IMR-90 (cell line): ENCODE results near the gene PRKAR1B. TPM values are rescaled to one million over a fixed set of nuclear protein-coding genes. Genes with fewer than 3 reads are reported as not detected.

Experiments used
- ATAC-seq: fragments of 200-7000 bp; cut with Tn5 transposase; 2 replicates; pipeline ENCODE4 v1.9.1; 2020; ENCODE audit warnings: low read depth, mild to moderate bottlenecking, moderate library complexity
- BruUV-seq: library from RNA; stranded (reverse); fragments of 400-500 nt; replicated peaks from 2 replicates; lab custom pipeline; 2021; lab: Mats Ljungman, UMichigan
- CTCF ChIA-PET: fragments of 300-600 bp; formaldehyde crosslinking; extraction: SDS; loops from one replicate; lab custom pipeline; 2021; ENCODE audit warnings: antibody characterized with exemption; lab: Yijun Ruan, JAX
- POLR2A ChIA-PET: fragments of 300-600 bp; sonication (Branson Sonifier 250); formaldehyde crosslinking; loops from one replicate; lab custom pipeline; 2022; ENCODE audit warnings: antibody characterized with exemption; ENCODE audit not compliant: unreplicated experiment; lab: Charles Lee
- DNase-seq: peaks from one replicate; pipeline ENCODE4 v3.0.0; 2013
- H2AFZ ChIP-seq: replicated peaks from 2 replicates; pipeline ENCODE3; 2013; ENCODE audit warnings: low read length, mild to moderate bottlenecking; ENCODE audit not compliant: poor library complexity
- H2AK5ac ChIP-seq: 2 replicates; pipeline ENCODE4 v1.6.1; 2013; ENCODE audit warnings: low read depth, low read length, inconsistent platforms
- H2AK9ac ChIP-seq: replicated peaks from 2 replicates; pipeline ENCODE3; 2013; ENCODE audit warnings: mild to moderate bottlenecking, low read depth, low read length, moderate library complexity; ENCODE audit not compliant: poor library complexity
- H2BK120ac ChIP-seq: 2 replicates; pipeline ENCODE4 v1.6.1; 2013; ENCODE audit warnings: low read depth, low read length, inconsistent platforms
- H2BK15ac ChIP-seq: 3 replicates; pipeline ENCODE4 v1.6.1; 2013; ENCODE audit warnings: low read depth, low read length, inconsistent platforms
- H2BK20ac ChIP-seq: 2 replicates; pipeline ENCODE4 v1.6.1; 2013; ENCODE audit warnings: low read depth, mild to moderate bottlenecking, inconsistent platforms, low read length, moderate library complexity
- H2BK5ac ChIP-seq: 2 replicates; pipeline ENCODE4 v1.6.1; 2013; ENCODE audit warnings: mild to moderate bottlenecking, low read depth, low read length, inconsistent platforms; ENCODE audit not compliant: poor library complexity, severe bottlenecking
- H3K14ac ChIP-seq: replicated peaks from 2 replicates; pipeline ENCODE4 v1.6.1; 2013; ENCODE audit warnings: low read depth, low read length, inconsistent platforms
- H3K18ac ChIP-seq: 2 replicates; pipeline ENCODE4 v1.6.1; 2013; ENCODE audit warnings: low read depth, low read length, control low read depth
- H3K23ac ChIP-seq: 2 replicates; pipeline ENCODE4 v1.6.1; 2013; ENCODE audit warnings: low read depth, low read length, inconsistent platforms
- H3K27ac ChIP-seq: 2 replicates; pipeline ENCODE4 v1.5.1; 2013; ENCODE audit warnings: mild to moderate bottlenecking, control low read depth, low read length; ENCODE audit not compliant: insufficient read depth
- H3K27me3 ChIP-seq: 2 replicates; pipeline ENCODE4 v1.6.1; 2013; ENCODE audit warnings: low read length; ENCODE audit not compliant: control insufficient read depth, insufficient read depth
- H3K36me3 ChIP-seq: 2 replicates; pipeline ENCODE4 v1.6.1; 2013; ENCODE audit warnings: low read length, mixed read lengths; ENCODE audit not compliant: control insufficient read depth, insufficient read depth
- H3K4ac ChIP-seq: 2 replicates; pipeline ENCODE4 v1.6.1; 2013; ENCODE audit warnings: low read depth, low read length, inconsistent platforms
- H3K4me1 ChIP-seq: 2 replicates; pipeline ENCODE4 v1.6.1; 2013; ENCODE audit warnings: low read length, mixed read lengths; ENCODE audit not compliant: control insufficient read depth, insufficient read depth
- H3K4me2 ChIP-seq: 2 replicates; pipeline ENCODE4 v1.6.1; 2013; ENCODE audit warnings: low read depth, mild to moderate bottlenecking, control low read depth, low read length, moderate library complexity
- H3K4me3 ChIP-seq: 2 replicates; pipeline ENCODE4 v1.5.1; 2013; ENCODE audit warnings: low read depth, mild to moderate bottlenecking, control low read depth, low read length, moderate library complexity; ENCODE audit not compliant: insufficient read depth
- H3K56ac ChIP-seq: 2 replicates; pipeline ENCODE4 v1.6.1; 2013; ENCODE audit warnings: low read length, inconsistent platforms; ENCODE audit not compliant: insufficient read depth; ENCODE audit errors: extremely low read depth
- H3K79me1 ChIP-seq, 2 experiments: 2 replicates each; pipeline ENCODE4 v1.6.1; 2013; ENCODE audit warnings: low read length in 2 of 2, inconsistent platforms in 1 of 2, low read depth in 1 of 2
- H3K9ac ChIP-seq: 2 replicates; pipeline ENCODE4 v1.6.1; 2013; ENCODE audit warnings: low read depth, low read length, control low read depth
- H3K9me1 ChIP-seq: 2 replicates; pipeline ENCODE4 v1.6.1; 2013; ENCODE audit warnings: low read length, inconsistent platforms; ENCODE audit not compliant: insufficient read depth
- H3K9me3 ChIP-seq: 2 replicates; pipeline ENCODE4 v1.6.1; 2013; ENCODE audit warnings: low read length; ENCODE audit not compliant: control insufficient read depth, insufficient read depth
- H4K20me1 ChIP-seq: 2 replicates; pipeline ENCODE4 v1.6.1; 2013; ENCODE audit warnings: low read length, inconsistent platforms; ENCODE audit not compliant: insufficient read depth
- H4K5ac ChIP-seq: 2 replicates; pipeline ENCODE4 v1.6.1; 2013; ENCODE audit warnings: mild to moderate bottlenecking, low read depth, low read length, control low read depth
- H4K8ac ChIP-seq, 2 experiments: 2 replicates each; pipeline ENCODE4 v1.6.1; 2013; ENCODE audit warnings: low read depth in 2 of 2, low read length in 2 of 2, control low read depth in 1 of 2, inconsistent platforms in 1 of 2
- H4K91ac ChIP-seq: 2 replicates; pipeline ENCODE4 v1.6.1; 2013; ENCODE audit warnings: low read depth, low read length, inconsistent platforms; ENCODE audit not compliant: insufficient read depth
- BHLHE40 ChIP-seq: fragments of 150-350 bp; IDR thresholded peaks from 2 replicates; pipeline ENCODE4 v1.6.1; 2016; ENCODE audit warnings: mild to moderate bottlenecking, low read depth, low read length
- CEBPB ChIP-seq: IDR thresholded peaks from 2 replicates; pipeline ENCODE4 v1.6.1; 2012; ENCODE audit warnings: low read depth, low read length, improper control_type of control experiment
- CHD1 ChIP-seq: IDR thresholded peaks from 2 replicates; pipeline ENCODE4 v1.6.1; 2012; ENCODE audit warnings: low read depth, low read length, improper control_type of control experiment
- CTCF ChIP-seq: conservative IDR thresholded peaks from 2 replicates; pipeline ENCODE4 v1.5.1; 2012; ENCODE audit warnings: mild to moderate bottlenecking, low read depth, low read length, improper control_type of control experiment
- FOS ChIP-seq: fragments of 150-350 bp; IDR thresholded peaks from 2 replicates; pipeline ENCODE4 v1.6.1; 2016; ENCODE audit warnings: low read depth, low read length
- MAFK ChIP-seq: IDR thresholded peaks from 2 replicates; pipeline ENCODE4 v1.6.1; 2012; ENCODE audit warnings: low read depth, low read length, improper control_type of control experiment
- MAZ ChIP-seq: IDR thresholded peaks from 2 replicates; pipeline ENCODE4 v1.6.1; 2012; ENCODE audit warnings: low read depth, mild to moderate bottlenecking, low read length, improper control_type of control experiment, moderate library complexity, borderline replicate concordance
- MXI1 ChIP-seq: IDR thresholded peaks from 2 replicates; pipeline ENCODE4 v1.6.1; 2012; ENCODE audit warnings: low read depth, mild to moderate bottlenecking, low read length, moderate library complexity, borderline replicate concordance
- NFE2L2 ChIP-seq: fragments of 150-350 bp; IDR thresholded peaks from 2 replicates; pipeline ENCODE4 v1.6.1; 2016; ENCODE audit warnings: low read depth, mild to moderate bottlenecking, low read length
- POLR2A ChIP-seq: IDR thresholded peaks from 2 replicates; pipeline ENCODE4 v1.6.1; 2012; ENCODE audit warnings: mild to moderate bottlenecking, low read depth, low read length
- RAD21 ChIP-seq: IDR thresholded peaks from 2 replicates; pipeline ENCODE4 v1.6.1; 2012; ENCODE audit warnings: low read length, improper control_type of control experiment
- RCOR1 ChIP-seq: IDR thresholded peaks from 2 replicates; pipeline ENCODE4 v1.6.1; 2012; ENCODE audit warnings: mild to moderate bottlenecking, low read length, improper control_type of control experiment; ENCODE audit not compliant: insufficient replicate concordance
- RFX5 ChIP-seq: IDR thresholded peaks from 2 replicates; pipeline ENCODE4 v1.8.0; 2012; ENCODE audit warnings: low read depth, mild to moderate bottlenecking, low read length, moderate library complexity
- SMC3 ChIP-seq: fragments of 150-350 bp; IDR thresholded peaks from 2 replicates; pipeline ENCODE4 v1.6.1; 2016; ENCODE audit warnings: low read depth, mild to moderate bottlenecking, antibody characterized with exemption, low read length, moderate library complexity
- USF2 ChIP-seq: fragments of 150-350 bp; IDR thresholded peaks from 2 replicates; pipeline ENCODE4 v1.6.1; 2017; ENCODE audit warnings: mild to moderate bottlenecking, antibody characterized with exemption, low read length, low read depth
- WGBS, 2 experiments: methylation state at CpG; one replicate each; pipeline versions ENCODE4 v1.1.5 to v1.1.7; 2013; ENCODE audit warnings: missing lambda C conversion rate in 2 of 2; ENCODE audit not compliant: insufficient read length in 1 of 2; ENCODE audit errors: extremely low coverage in 2 of 2; 5-methylcytosine and 5-hydroxymethylcytosine counted together
- dilution Hi-C: fragments of 300-500 bp; cut with HindIII; formaldehyde crosslinking; loops from one replicate; pipeline ENCODE4 v1.14.3; 2018; ENCODE audit warnings: low sequenced_read_pairs; ENCODE audit not compliant: unreplicated experiment
- in situ Hi-C: fragments of 300-500 bp; cut with MboI; formaldehyde crosslinking; loops from 3 replicates; pipeline ENCODE4 v1.14.3; 2019; ENCODE audit warnings: low sequenced_read_pairs, inconsistent platforms, mixed read lengths
- intact Hi-C: fragments of 100-400 bp; cut with micrococcal nuclease; formaldehyde crosslinking; loops from 2 replicates; pipeline ENCODE4 v1.10.0; 2022
- polyA plus RNA-seq, 3 experiments: library from polyadenylated mRNA; depleted of rRNA; stranded (reverse); fragments of >200 nt; gene quantifications; 2 replicates each; pipeline ENCODE4 v1.2.3, GENCODE V29; 2012; ENCODE audit warnings: low replicate concordance in 1 of 3
- total RNA-seq: library from RNA; depleted of rRNA; stranded (reverse); fragments of >200 nt; gene quantifications from 2 replicates; pipeline ENCODE4 v1.2.3, GENCODE V29; 2012
- TF ChIP-seq, protein P1 (sequence below): fragments of 150-350 bp; IDR thresholded peaks from 2 replicates; pipeline ENCODE4 v1.6.1; 2016; ENCODE audit warnings: low read depth, mild to moderate bottlenecking, low read length, moderate library complexity, borderline replicate concordance

Gene PRKAR1B
- total and polyA plus RNA-seq, 2 of the 4 experiments (the other 2 are of a cell fraction) = 15.2 to 20.2 TPM

DNA sequence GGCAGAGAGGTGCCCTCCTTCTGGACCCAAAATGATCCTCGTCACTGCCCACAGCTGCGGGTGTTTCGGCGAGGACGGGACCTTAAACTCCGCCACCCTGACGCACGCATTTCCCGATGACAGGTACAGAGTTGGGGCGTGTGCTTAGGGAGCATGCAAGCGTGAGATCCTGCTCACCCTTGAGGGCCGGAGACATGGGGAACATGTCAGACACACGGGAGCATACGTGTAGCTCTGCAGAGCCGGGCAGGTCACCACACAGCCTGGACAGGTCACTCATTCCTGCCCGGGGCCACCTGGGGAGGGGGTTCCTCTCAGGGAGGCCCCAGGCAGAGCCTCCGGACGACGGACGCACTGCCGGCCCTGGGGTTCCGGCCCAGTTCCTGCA lies 149.8 kb downstream of the PRKAR1B start:
- no peak overlapping the region for H2BK120ac ChIP-seq
- no peak overlapping the region for H2BK5ac ChIP-seq
- no peak overlapping the region for H3K4ac ChIP-seq
- no peak overlapping the region for H4K5ac ChIP-seq
- H3K4me3 ChIP-seq = no peak overlapping the region
- intact Hi-C loops (no loop called here), in situ Hi-C loops (no loop called here), dilution Hi-C loops (no loop called here)
- H2BK15ac ChIP-seq = no peak overlapping the region
- no peaks in the 10 kb centered on the region for H3K27me3 ChIP-seq
- no peak for ATAC-seq
- H4K91ac ChIP-seq = no peak overlapping the region
- no peak overlapping the region for H2BK20ac ChIP-seq
- H2AK5ac ChIP-seq = no peak overlapping the region
- 94% methylated on average over 15 of the region's 22 CpGs; no CpG with 5 or more reads in 1 of the 2 experiments for WGBS, 2 experiments
- H3K9me1 ChIP-seq = no peaks in the 10 kb centered on the region
- no peak overlapping the region for H3K14ac ChIP-seq
- ChIA-PET POLR2A (no interaction called here), CTCF (no interaction called here)
- no peak for DNase-seq
- no peak overlapping the region for H2AFZ ChIP-seq
- no peaks in the 10 kb centered on the region for H3K36me3 ChIP-seq
- H3K27ac ChIP-seq = no peak overlapping the region
- no peaks in the 10 kb centered on the region for H3K9me3 ChIP-seq
- TF ChIP-seq NFE2L2 = no peak
- no peak for TF ChIP-seq SMC3
- no peak for TF ChIP-seq BHLHE40
- no peak for TF ChIP-seq MXI1
- no peak for TF ChIP-seq FOS
- no peak for TF ChIP-seq RFX5
- TF ChIP-seq, protein P1, sequence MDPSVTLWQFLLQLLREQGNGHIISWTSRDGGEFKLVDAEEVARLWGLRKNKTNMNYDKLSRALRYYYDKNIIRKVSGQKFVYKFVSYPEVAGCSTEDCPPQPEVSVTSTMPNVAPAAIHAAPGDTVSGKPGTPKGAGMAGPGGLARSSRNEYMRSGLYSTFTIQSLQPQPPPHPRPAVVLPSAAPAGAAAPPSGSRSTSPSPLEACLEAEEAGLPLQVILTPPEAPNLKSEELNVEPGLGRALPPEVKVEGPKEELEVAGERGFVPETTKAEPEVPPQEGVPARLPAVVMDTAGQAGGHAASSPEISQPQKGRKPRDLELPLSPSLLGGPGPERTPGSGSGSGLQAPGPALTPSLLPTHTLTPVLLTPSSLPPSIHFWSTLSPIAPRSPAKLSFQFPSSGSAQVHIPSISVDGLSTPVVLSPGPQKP = no peak
- no peak for TF ChIP-seq RCOR1
- no peak for TF ChIP-seq MAFK
- TF ChIP-seq CTCF = no peak
- no peak for TF ChIP-seq MAZ
- no peak for TF ChIP-seq CEBPB
- no peak for TF ChIP-seq POLR2A
- no peak for TF ChIP-seq CHD1
- no peak for TF ChIP-seq RAD21
- no peak for TF ChIP-seq USF2
- no peak overlapping the region for H3K18ac ChIP-seq
- H3K56ac ChIP-seq = no peak overlapping the region
- H3K79me1 ChIP-seq = no peaks in the 10 kb centered on the region
- no peak overlapping the region for H3K9ac ChIP-seq
- no peaks in the 10 kb centered on the region for H4K20me1 ChIP-seq
- no TSS peak for BruUV-seq
- H3K23ac ChIP-seq = no peak overlapping the region
- H3K4me2 ChIP-seq = no peak overlapping the region
- no peak overlapping the region for H4K8ac ChIP-seq
- H3K4me1 ChIP-seq = no peaks in the 10 kb centered on the region
- no peak overlapping the region for H2AK9ac ChIP-seq
